ENCODE measurements around the gene POPDC3. TPM values are rescaled to one million over a fixed set of nuclear protein-coding genes. Genes with fewer than 3 reads are reported as not detected.
"Not testable (repeated sequence)": the region's sequence is repeated elsewhere in the genome, so short reads cannot be mapped to it uniquely, and the experiment has no call there.

POPDC3 gene
- 100 to 1,000 TPM; 105 to 218 (median 179) TPM for total RNA-seq

- peak; percentile 51 to 63 for ATAC-seq
- Histone ChIP-seq H3K9me3 (no peaks in the 10 kb centered on the region), H3K4me1 (peaks cover 19 to 50% of the 10 kb centered on the region in 2 donors), H3K36me3 (no peaks in the 10 kb centered on the region), H3K27me3 (no peaks in the 10 kb centered on the region), H3K27ac (peak within 1 kb of the TSS; percentile 96 to 99 (median 99)), H3K4me3 (peak within 1 kb of the TSS; percentile 69 to 79 (median 77))
- in situ Hi-C loops (cut with MboI; ENCODE audit: low sequenced_read_pairs in 4 of 4) = loop anchor here in 1 of 4 donors (5.0 kb wide), 1 partner anchor 93 kb away; no protein-coding TSS in a partner anchor
- DNase-seq = peak; percentile 53 to 78
- peak; percentile 28 to 65 for TF ChIP-seq POLR2A (IDR thresholded peaks at IDR 0.05)
- TF ChIP-seq CTCF (IDR thresholded peaks at IDR 0.05 in 4 of 5, conservative IDR thresholded peaks at IDR 0.05 in 1 of 5) = peak in 2 of 5 experiments; percentile 9 to 30
- intact Hi-C loops (cut with DNase I; ENCODE audit: low total_unique reads) = loop anchor here (2.0 kb wide), 2 partner anchors 99 to 147 kb away; no protein-coding TSS in a partner anchor
Observed at GRCh38 chr6:105179244-105180065, at the start of gene POPDC3. Gene POPDC3, minus strand, starts transcription at chr6:105180014. Its CDS starts 18,105 bp downstream, at chr6:105161909.

- no peaks in the 10 kb centered on the region for H3K27me3 ChIP-seq
- peaks cover 17 to 21% of the 10 kb centered on the region in 2 donors for H3K4me1 ChIP-seq
- intact Hi-C loops (cut with DNase I; ENCODE audit: low total_unique reads) = no loop called here
- ATAC-seq = no peak
- DNase-seq = no peak
- H3K9me3 ChIP-seq = no peaks in the 10 kb centered on the region
- no peak overlapping the region for H3K4me3 ChIP-seq
- no peaks in the 10 kb centered on the region for H3K36me3 ChIP-seq
- TF ChIP-seq POLR2A (IDR thresholded peaks at IDR 0.05) = no peak
- no peak for TF ChIP-seq CTCF (IDR thresholded peaks at IDR 0.05 in 4 of 5, conservative IDR thresholded peaks at IDR 0.05 in 1 of 5)
- in situ Hi-C loops (cut with MboI; ENCODE audit: low sequenced_read_pairs in 4 of 4) = no loop called here
- H3K27ac ChIP-seq = peak overlapping the region in 1 of 4 donors; percentile 78
Observed at GRCh38 chr6:105227295-105227767, 47.5 kb upstream of the POPDC3 start.

- TF ChIP-seq POLR2A (IDR thresholded peaks at IDR 0.05) = no peak
- no peak for TF ChIP-seq CTCF (IDR thresholded peaks at IDR 0.05 in 4 of 5, conservative IDR thresholded peaks at IDR 0.05 in 1 of 5)
- H3K4me1 ChIP-seq = peaks cover 18 to 21% of the 10 kb centered on the region in 2 donors
- no peak overlapping the region for H3K4me3 ChIP-seq
- no peaks in the 10 kb centered on the region for H3K36me3 ChIP-seq
- DNase-seq (no peak), ATAC-seq (no peak)
- in situ Hi-C loops (cut with MboI; ENCODE audit: low sequenced_read_pairs in 4 of 4) (no loop called here), intact Hi-C loops (cut with DNase I; ENCODE audit: low total_unique reads) (no loop called here)
- peak overlapping the region; percentile 32 to 78 (median 44) for H3K27ac ChIP-seq
- no peaks in the 10 kb centered on the region for H3K27me3 ChIP-seq
- H3K9me3 ChIP-seq = no peaks in the 10 kb centered on the region
Observed at GRCh38 chr6:105226598-105227294, 46.9 kb upstream of the POPDC3 start.

GRCh38 chr6:105223242-105223641 is 43.4 kb upstream of the POPDC3 start:
- no peaks in the 10 kb centered on the region for H3K9me3 ChIP-seq
- in situ Hi-C loops (cut with MboI; ENCODE audit: low sequenced_read_pairs in 4 of 4) = no loop called here
- ATAC-seq (peak; percentile 77 to 92), DNase-seq (peak in 1 of 2 donors; percentile 45)
- peaks cover 29 to 31% of the 10 kb centered on the region in 2 donors for H3K4me1 ChIP-seq
- peak overlapping the region in 3 of 4 donors; percentile 43 to 78 (median 64) for H3K27ac ChIP-seq
- no peaks in the 10 kb centered on the region for H3K27me3 ChIP-seq
- peak overlapping the region in 1 of 4 donors; percentile 16 for H3K4me3 ChIP-seq
- intact Hi-C loops (cut with DNase I; ENCODE audit: low total_unique reads) = no loop called here
- no peaks in the 10 kb centered on the region for H3K36me3 ChIP-seq
- no peak for TF ChIP-seq POLR2A (IDR thresholded peaks at IDR 0.05)
- TF ChIP-seq CTCF (IDR thresholded peaks at IDR 0.05 in 4 of 5, conservative IDR thresholded peaks at IDR 0.05 in 1 of 5) = no peak

- ATAC-seq; H3K9me3 ChIP-seq; DNase-seq; H3K4me3 ChIP-seq; intact Hi-C loops (cut with DNase I; ENCODE audit: low total_unique reads); H3K36me3 ChIP-seq; in situ Hi-C loops (cut with MboI; ENCODE audit: low sequenced_read_pairs in 4 of 4); H3K27me3 ChIP-seq: not testable (repeated sequence)
- Histone ChIP-seq H3K4me1 (peaks cover 22 to 28% of the 10 kb centered on the region in 2 donors), H3K27ac (peak overlapping the region in 1 of 4 donors; percentile 78)
Observed at GRCh38 chr6:105221219-105221618, 41.4 kb upstream of the POPDC3 start.
